Stimulated activated CD4-positive, alpha-beta T cell treated with anti-CD3 and anti-CD28 coated beads, Interleukin-15, amount 100 ng/mL, for 1 hour (primary cell): ENCODE data around the gene LMCD1.

Source experiments
- DNase-seq, 2 donors: peaks; one replicate each; pipeline ENCODE4 v3.0.0-alpha.2; 2020; ENCODE audit warnings: low read depth in 1 of 2, low spot score in 1 of 2

LMCD1 gene

DNA sequence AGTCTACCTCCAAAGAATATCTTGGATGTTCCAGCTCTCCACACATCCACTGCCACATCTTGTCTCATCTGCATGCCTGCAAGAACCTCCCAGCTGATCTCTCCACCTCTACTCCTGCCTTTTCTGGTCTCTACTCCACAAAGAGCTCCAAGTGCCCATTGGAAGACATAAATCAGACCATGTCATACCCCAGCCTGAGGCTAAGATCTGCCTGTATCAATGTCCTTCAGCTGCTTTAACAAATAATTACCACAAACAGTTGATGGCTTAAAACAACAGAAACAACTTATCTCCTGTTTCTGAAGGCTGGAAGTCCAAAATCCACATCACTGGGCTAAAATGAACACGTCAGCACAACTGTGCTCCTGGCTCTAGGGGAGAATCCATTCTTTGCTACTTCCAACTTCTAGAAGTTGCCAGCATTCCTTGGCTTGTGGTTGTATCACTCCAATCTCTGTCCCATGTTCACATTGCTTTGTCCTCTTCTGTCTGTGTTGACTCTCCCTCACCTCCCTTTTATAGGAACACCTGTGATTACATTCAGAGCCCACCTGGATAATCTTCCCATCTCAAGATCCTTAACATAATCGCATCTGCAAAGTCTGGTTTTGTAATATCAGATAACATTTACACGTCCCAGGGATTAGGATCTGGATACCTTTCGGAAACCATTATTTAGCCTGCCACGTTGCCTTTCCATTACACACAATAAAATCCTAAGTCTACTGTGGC is 17.0 kb upstream of the LMCD1 start:
- no peak for DNase-seq

GRCh38 chr3:8485141-8485870 is 16.3 kb upstream of the LMCD1 start:
- DNase-seq = no peak

- DNase-seq = no peak
Measured at GRCh38 chr3:8485943-8486342, 15.7 kb upstream of the LMCD1 start.

DNA sequence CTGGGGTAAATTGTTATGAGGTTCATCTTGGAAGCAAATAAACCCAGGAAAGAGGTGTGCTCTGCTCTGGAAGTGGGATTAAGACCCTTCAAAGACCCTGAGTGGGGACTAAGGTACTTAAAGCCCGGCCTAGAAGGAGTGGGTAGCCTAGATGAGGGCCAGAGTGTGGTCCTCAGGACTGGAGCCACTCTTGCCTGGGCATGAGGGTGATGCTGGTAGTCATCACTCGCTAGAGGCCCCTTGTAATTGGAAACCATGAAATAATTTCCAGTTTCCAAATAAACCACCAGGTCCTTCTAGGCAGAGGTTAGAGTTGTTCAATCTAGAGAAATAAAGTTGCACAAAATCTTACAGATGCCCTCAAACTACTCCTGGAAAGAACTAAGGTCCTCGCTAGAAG is 15.2 kb upstream of the LMCD1 start:
- DNase-seq = no peak

DNA sequence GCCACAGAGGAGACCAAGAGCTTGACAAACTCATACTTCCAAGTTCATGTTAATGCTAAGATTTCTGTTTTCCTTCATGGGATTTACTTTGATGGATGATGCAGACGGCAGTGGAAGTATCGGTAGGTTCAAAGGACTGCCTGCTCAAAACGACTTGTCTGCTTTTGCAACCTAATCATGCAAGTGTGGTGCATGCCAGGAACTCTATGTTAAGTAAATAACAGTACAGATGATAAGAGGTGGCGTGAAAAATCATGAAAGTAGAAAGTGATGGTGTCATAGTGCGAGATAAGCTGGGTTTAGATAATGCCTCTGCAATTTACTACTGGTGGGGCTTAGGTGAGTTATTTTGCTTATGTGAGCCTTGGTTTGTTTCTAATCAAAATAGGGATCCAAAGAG is 14.7 kb upstream of the LMCD1 start:
- no peak for DNase-seq

- no peak for DNase-seq
Measured at GRCh38 chr3:8488411-8488810, 13.2 kb upstream of the LMCD1 start.

GRCh38 chr3:8488877-8489276 is 12.7 kb upstream of the LMCD1 start:
- DNase-seq = no peak

DNA sequence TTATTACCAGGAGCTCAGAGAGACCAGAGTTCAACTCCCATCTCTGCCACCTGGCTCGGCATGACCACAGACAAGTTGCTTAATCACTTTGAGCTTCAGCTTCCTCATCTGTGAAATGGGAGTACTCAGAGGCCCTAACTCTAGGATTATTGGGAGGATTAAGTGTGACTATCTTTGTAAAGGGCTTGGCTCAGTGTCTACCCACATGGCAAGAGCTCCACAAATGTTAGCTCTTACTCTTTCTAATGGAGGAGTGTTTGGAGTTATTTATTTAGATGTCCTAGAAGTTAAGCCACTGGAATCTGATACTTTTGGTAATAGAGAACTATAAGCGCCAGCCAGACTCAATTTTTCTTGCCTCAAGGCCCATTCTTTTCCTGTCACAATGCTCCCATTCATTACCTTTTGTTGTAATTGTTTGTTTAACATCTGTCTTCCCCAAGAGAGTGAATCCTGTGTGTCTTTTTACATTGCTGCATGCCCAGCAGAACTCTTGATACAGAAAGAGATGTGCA is 12.3 kb upstream of the LMCD1 start:
- DNase-seq = no peak

DNA sequence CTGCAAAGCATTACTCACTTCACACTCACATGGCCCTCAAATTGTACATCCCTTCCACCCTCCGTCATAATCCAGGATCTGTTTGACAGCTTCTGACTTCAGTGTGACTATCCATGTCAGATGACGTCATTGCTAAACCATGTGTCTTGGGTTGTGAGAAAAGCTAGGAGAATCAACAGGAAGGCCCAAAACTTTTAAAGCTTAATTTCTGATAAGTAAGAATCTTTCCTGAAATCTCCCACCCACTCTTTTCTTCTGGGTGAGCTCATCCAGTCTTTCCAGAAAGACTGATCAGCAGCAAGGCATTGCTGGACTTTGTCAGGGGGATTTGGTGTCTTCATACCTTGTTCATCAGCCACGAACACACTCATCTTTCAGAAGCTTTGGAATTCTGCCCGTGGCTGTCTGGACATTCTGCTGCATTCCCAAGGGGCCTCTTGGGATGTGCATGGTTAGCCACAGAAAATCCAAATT is 11.5 kb upstream of the LMCD1 start:
- DNase-seq = no peak

DNA sequence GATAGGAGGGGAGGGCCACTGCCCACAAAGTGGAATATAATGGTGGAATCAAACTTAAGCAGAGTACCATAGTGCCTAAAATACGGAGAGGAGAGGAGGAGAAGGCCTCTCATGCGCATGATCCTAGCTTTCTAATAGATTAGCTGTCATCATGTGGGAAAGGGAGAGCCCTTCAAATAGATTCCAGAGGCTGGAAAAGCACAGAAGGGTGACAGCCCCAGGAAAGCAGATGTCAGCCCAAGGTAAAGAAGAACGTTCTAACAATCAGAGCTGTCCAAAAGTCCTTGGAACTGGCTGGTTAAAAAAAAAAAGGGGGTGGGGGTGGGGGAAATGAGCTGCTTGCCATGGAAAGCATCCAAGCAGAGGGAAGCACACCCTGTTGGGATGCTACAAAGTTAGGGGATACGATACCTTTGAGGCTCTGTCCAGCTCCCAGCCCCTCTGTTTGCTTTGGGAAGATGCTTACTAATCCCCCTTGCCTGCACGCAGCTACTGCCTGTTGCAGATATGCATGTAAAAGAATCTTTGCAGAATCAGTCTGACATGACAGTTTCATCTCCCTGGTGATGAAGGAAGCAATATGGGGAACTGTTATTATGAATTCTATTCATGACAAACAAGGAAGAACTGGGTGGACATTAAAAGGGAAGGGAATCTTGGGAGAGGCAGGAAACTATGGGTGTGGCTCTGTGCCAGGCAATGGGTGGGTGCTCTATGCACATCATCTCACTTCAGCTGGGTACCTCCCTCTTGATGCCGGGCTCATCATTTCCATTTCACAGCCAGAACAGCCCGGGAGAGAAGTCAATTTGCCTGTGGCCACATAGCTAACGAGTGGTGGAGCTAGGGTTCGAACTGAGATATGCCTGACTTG is 10.1 kb upstream of the LMCD1 start:
- DNase-seq = no peak

- DNase-seq = no peak
Measured at GRCh38 chr3:8492744-8493511, 8.7 kb upstream of the LMCD1 start.

DNA sequence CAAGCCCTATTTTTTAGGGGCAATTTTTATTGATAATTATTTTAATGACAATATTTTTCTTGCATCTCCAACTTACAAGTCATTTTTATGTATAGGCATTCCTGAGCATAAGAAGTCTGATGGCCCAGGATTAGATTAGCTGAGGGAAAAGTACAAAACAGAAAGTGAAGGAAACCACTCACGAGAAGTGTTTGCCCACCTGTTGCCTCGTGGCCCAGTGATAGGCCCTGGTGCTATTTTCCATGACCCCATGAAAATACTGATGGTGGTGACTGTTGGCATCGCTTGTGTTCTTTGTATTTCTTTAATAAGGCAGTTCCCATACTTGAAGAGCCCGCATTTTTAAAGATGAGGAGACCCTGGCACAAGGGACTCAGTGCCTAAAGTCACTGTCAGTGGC is 7.9 kb upstream of the LMCD1 start:
- DNase-seq = no peak

DNA sequence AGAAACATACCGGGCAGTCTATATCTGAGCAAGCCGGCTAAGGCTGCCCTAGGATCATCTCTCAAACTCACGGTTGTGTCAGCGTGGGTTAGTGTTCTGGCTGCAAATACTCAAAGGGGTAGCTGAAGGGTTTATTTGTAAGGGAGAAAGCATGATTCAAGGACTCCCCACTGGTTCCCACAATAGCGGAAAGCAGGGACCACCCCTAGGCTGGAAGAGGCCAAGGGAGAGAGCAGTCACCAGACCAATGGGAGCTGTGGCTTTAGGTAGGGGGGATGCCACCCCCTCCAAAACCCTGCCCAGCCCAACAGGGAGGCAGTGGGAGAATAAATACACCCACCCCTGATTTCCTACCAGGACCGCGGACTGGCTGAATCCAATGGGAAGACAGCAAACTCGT is 7.3 kb upstream of the LMCD1 start:
- no peak for DNase-seq

DNA sequence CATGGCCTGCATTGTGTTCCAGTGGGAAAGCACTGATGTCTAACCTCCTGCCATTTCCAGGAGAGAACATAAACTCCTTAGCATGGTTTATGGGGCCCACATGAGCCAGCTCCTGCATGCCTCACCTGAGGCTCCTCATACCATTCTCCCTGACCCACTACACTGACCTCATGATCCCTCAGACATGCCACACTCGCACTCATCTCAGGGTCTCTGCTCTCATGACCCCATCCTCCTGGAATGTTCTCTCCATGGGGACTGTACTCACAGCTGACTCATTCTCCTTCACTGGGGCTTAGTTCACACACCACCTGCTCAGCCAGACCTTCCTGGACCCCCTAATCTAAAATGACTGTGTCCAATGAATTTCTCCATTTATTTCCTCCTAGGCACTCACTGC is 4.0 kb upstream of the LMCD1 start:
- no peak for DNase-seq

GRCh38 chr3:8499181-8499611 is 2.4 kb upstream of the LMCD1 start:
- DNase-seq = no peak

DNA sequence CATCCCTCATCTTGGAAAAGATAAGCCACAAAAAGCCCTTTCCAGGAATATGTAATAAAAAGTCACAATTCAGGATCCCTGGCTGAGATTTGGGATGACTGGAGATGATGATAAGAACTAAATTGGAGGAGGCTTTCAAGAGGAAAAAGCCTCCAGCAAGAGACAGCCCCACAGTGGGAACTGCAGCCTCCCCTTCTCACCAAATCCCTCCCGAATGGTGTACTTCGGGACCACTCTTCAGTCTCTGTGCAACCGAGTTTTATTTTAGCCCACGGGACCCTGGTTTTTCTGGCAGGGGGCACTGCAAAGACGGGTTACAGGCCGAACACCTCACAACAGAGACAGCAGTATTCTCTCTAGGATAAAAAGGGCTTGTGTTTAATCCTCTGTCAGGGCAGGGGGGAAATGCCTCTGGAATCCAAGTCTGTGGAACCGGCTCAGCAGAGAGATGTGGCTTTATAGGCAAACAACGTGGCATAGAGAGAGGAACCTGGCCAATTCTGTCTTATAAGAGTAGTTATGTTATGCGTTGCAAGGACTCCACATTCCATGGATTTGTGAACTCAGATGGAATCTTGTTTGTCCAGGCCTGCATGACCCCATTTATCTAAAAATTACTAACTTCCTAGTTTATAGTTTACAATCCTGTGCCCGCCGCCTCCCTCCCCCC is 1.2 kb upstream of the LMCD1 start:
- DNase-seq = no peak

- DNase-seq = no peak
Measured at GRCh38 chr3:8500989-8501370, 643 bp upstream of the LMCD1 start.

GRCh38 chr3:8503461-8503860 is 1.8 kb downstream of the LMCD1 start:
- no peak for DNase-seq

- no peak for DNase-seq
Measured at GRCh38 chr3:8503871-8504610, 2.4 kb downstream of the LMCD1 start.

DNA sequence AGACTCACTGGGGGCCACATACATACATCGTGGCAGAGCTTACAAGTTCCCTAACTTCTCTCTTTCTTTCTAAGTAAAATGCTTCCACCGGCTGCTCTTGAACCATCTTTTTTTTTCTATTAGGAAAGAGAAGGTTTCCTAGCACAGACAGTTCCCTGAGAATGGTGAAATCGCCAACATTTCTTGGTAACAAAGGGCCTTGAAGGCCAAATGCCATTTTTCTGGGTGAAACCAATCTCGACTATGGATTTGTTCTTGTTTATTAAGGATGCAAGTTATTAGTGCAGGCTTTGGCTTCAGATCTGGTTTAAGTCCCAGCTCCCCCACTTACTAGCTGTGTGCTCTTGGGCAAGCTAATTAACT is 3.0 kb downstream of the LMCD1 start:
- DNase-seq = no peak
